IPS DF 6.9 (cell line): ENCODE data around the gene MLX.

Experiments used
- DNase-seq: peaks from one replicate; pipeline ENCODE4 v3.0.0-alpha.2; 2013; ENCODE audit warnings: low read depth, low spot score
- H3K27ac ChIP-seq: one replicate; pipeline ENCODE4 v1.5.1; 2013; ENCODE audit warnings: low read length, control low read depth
- H3K27me3 ChIP-seq: 2 replicates; pipeline ENCODE4 v1.6.1; 2013; ENCODE audit warnings: mild to moderate bottlenecking, low read length; ENCODE audit not compliant: control insufficient read depth, insufficient read depth
- H3K36me3 ChIP-seq: 2 replicates; pipeline ENCODE4 v1.6.1; 2013; ENCODE audit warnings: low read length; ENCODE audit not compliant: control insufficient read depth, insufficient read depth
- H3K4me1 ChIP-seq: 2 replicates; pipeline ENCODE4 v1.6.1; 2013; ENCODE audit warnings: low read length; ENCODE audit not compliant: control insufficient read depth, insufficient read depth
- H3K4me3 ChIP-seq: 2 replicates; pipeline ENCODE4 v1.5.1; 2013; ENCODE audit warnings: mild to moderate bottlenecking, low read length
- H3K9me3 ChIP-seq: 2 replicates; pipeline ENCODE4 v1.6.1; 2013; ENCODE audit warnings: low read length, inconsistent platforms; ENCODE audit not compliant: control insufficient read depth, insufficient read depth
- WGBS: extraction: QIAGEN DNeasy Blood & Tissue Kit; methylation state at CpG from one replicate; pipeline ENCODE4 v1.1.7; 2013; ENCODE audit warnings: mixed read lengths, missing lambda C conversion rate; ENCODE audit not compliant: insufficient read length, insufficient coverage; 5-methylcytosine and 5-hydroxymethylcytosine counted together

Gene MLX

GRCh38 chr17:42566215-42566882 is 551 bp upstream of the MLX start:
- H3K27me3 ChIP-seq: no peaks in the 10 kb centered on the region
- no CpG with 5 or more reads among the region's 28 CpGs for WGBS
- no peaks in the 10 kb centered on the region for H3K9me3 ChIP-seq
- peaks cover 29% of the 10 kb centered on the region for H3K36me3 ChIP-seq
- H3K4me1 ChIP-seq: peaks cover 3% of the 10 kb centered on the region; the same call in 1 of the 2 replicates
- no peak overlapping the region for H3K27ac ChIP-seq
- DNase-seq: no peak
- H3K4me3 ChIP-seq: peak overlapping the region; percentile 20; the same call in 1 of the 2 replicates

DNA sequence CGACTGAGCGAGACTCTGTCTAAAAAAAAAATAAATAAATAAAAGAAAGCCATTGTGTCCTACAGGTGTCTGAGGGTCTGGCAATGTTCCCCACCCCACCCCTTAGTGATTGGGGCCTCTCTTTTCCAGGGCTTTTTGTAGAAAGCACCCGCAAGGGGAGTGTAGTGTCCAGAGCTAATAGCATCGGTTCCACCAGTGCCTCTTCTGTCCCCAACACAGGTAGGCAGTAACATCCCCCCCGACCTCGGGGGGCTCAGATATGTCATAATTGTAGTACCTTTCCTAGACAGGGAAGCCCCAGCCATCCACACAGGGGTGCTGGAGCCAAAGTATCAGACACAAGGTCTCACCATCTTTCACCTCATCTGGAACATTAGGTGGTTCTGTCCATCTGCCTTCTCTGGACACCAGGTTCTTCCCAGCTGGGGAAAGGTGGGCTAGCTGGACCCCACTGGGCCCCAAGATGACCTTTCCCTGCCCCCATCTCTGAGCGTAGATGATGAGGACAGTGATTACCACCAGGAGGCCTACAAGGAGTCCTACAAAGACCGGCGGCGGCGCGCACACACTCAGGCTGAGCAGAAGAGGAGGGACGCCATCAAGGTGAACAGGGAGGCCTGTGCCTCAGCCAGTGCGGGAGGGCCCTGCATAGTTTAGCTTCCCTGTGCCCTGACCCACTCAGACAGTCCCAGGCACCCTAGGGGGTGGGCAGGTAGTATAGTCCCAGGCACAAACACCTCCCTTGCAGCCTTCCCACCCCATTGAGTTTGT is 1.6 kb downstream of the MLX start:
- Histone ChIP-seq H3K27ac (no peak overlapping the region), H3K36me3 (peaks cover 45% of the 10 kb centered on the region), H3K27me3 (no peaks in the 10 kb centered on the region), H3K9me3 (no peaks in the 10 kb centered on the region), H3K4me1 (no peaks in the 10 kb centered on the region), H3K4me3 (no peak overlapping the region)
- no peak for DNase-seq
- no CpG with 5 or more reads among the region's 14 CpGs for WGBS

GRCh38 chr17:42571435-42572225 is 4.7 kb downstream of the MLX start:
- Histone ChIP-seq H3K27ac (no peak overlapping the region), H3K36me3 (peaks cover 40% of the 10 kb centered on the region), H3K27me3 (no peaks in the 10 kb centered on the region), H3K9me3 (no peaks in the 10 kb centered on the region), H3K4me1 (no peaks in the 10 kb centered on the region), H3K4me3 (no peak overlapping the region)
- no peak for DNase-seq
- no CpG with 5 or more reads among the region's 12 CpGs for WGBS

DNA sequence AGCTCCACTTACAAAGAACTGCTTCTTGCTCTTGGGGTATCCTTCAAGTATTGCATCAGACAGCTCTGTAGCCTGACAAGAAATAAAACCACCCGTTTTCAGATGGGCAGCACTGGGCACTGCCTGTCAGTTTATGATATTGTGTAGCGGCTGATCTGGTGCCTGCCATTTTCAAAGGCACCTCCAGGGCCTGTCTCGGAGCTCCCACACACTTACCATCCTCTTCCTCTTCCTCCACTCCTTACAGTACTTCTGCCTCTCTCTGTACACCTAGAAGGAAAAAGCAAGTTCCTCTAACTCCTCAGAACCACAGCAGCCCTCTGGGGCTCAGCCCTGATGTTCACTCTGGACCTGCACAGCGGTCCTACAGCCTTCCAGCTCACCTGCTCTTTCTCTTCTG is 6.2 kb downstream of the MLX start:
- no peak for DNase-seq
- Histone ChIP-seq H3K4me3 (no peak overlapping the region), H3K27me3 (no peaks in the 10 kb centered on the region), H3K36me3 (peaks cover 40% of the 10 kb centered on the region), H3K27ac (no peak overlapping the region), H3K9me3 (no peaks in the 10 kb centered on the region), H3K4me1 (no peaks in the 10 kb centered on the region)
- no CpG with 5 or more reads among the region's 4 CpGs for WGBS

- H3K36me3 ChIP-seq: peaks cover 31% of the 10 kb centered on the region
- no CpG with 5 or more reads among the region's 3 CpGs for WGBS
- H3K9me3 ChIP-seq: no peaks in the 10 kb centered on the region
- no peak overlapping the region for H3K27ac ChIP-seq
- no peaks in the 10 kb centered on the region for H3K4me1 ChIP-seq
- H3K4me3 ChIP-seq: no peak overlapping the region
- DNase-seq: no peak
- no peaks in the 10 kb centered on the region for H3K27me3 ChIP-seq
Observed at GRCh38 chr17:42574463-42574862, 7.6 kb downstream of the MLX start.

DNA sequence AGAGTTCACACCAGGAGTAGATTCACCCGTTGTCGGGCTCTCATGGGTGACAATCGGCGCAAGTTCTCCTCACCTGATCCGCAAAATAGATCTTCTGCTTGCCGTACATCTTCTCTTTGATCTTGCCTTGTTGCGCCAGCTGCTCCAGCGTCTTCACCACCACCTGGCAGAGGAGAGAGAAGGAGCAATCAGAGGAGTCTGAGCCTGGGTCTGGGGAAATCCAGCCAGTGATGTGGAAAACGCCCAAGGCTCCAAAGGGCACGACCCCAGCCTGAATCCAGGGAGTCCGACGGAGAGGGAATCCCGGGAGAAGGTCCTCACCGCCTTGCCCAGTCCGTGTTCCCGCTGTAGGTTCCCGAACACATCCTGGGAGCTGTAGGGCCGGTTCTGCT is 10.2 kb downstream of the MLX start:
- peaks cover 19% of the 10 kb centered on the region for H3K36me3 ChIP-seq
- no peak for DNase-seq
- H3K4me3 ChIP-seq: peak overlapping the region; percentile 93
- H3K9me3 ChIP-seq: no peaks in the 10 kb centered on the region
- H3K27me3 ChIP-seq: no peaks in the 10 kb centered on the region
- no CpG with 5 or more reads among the region's 18 CpGs for WGBS
- H3K27ac ChIP-seq: no peak overlapping the region
- no peaks in the 10 kb centered on the region for H3K4me1 ChIP-seq

GRCh38 chr17:42577532-42578281 is 10.8 kb downstream of the MLX start, which contains the start of gene PSMC3IP:
TSS of gene PSMC3IP (minus strand) at chr17:42577729. CDS start at chr17:42577686, 43 bp downstream.
- no peaks in the 10 kb centered on the region for H3K9me3 ChIP-seq
- H3K36me3 ChIP-seq: peaks cover 23% of the 10 kb centered on the region
- H3K4me3 ChIP-seq: peak within 1 kb of the TSS; percentile 93
- no peak within 1 kb of the TSS for H3K27ac ChIP-seq
- H3K4me1 ChIP-seq: no peaks in the 10 kb centered on the region
- DNase-seq: peak; percentile 86
- no peaks in the 10 kb centered on the region for H3K27me3 ChIP-seq
- no CpG with 5 or more reads among the region's 52 CpGs for WGBS

DNA sequence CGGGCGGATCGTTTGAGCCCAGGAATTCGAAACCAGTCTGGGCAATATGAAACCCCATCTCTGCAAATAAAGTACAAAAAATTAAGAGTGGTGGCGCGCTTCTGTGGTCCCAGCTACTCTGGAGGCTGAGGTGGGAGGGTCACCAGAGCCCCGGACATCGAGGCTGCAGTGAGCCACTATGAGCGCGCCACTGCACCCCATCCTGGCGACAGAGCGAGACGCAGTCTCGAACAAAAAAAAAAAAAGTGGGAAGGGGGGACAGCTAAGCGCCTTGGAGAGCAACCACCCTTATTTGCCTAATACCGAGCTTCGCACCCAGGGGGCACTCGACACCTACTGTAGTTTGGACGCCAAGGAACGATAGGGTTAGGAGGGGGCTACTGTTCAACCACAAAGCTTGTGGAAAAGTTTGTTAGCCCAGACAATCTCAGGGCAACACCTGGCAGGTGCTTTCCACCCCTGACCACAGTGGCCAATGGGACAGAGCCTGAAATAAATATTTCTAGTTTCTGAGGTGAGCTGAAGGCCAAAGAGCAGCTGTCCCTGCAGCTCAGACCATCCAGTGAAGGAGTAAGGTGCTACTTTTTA is 11.5 kb downstream of the MLX start:
- DNase-seq: peak; percentile 71
- Histone ChIP-seq H3K9me3 (no peaks in the 10 kb centered on the region), H3K27ac (no peak overlapping the region), H3K4me3 (peak overlapping the region; percentile 93; the same call in 1 of the 2 replicates), H3K36me3 (peaks cover 19% of the 10 kb centered on the region), H3K4me1 (no peaks in the 10 kb centered on the region), H3K27me3 (no peaks in the 10 kb centered on the region)
- no CpG with 5 or more reads among the region's 20 CpGs for WGBS

DNA sequence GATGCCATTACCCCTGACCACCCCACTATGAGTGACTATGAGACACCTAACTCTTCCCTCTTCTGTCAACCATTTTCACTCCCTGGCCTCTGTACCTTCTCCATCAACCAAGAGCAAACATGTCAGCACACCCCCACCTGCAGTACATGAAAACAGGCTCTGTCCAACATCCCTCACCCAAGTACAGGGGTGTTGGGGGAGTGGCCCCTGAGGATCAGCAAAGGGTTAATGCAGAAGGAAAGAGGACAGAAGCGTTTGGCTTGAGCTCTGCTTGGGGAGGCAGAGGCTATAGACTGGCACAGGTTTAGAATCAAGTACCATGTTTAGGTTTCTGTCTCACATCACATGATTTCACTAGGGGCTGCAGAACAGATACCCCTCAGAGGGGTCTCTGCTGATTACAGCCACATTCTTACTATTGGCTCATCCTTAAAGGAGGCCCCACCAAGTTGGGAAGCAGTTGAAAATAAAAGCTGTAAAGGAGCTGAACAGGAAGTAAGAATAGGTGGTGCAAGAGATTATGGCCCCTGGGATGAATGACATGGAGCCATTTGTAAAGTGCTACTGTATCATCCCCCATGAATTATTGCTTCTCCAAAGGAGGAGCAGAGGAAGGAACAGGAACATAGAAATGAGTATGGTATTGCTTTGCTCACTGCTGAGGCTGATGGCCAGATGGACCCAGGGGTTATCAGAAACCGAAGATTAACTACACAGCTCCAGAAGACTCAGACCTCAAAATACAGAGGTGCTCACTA is 13.1 kb downstream of the MLX start:
- no peak overlapping the region for H3K27ac ChIP-seq
- H3K36me3 ChIP-seq: peaks cover 18% of the 10 kb centered on the region; the same call in 1 of the 2 replicates
- no peaks in the 10 kb centered on the region for H3K27me3 ChIP-seq
- H3K4me3 ChIP-seq: no peak overlapping the region
- DNase-seq: no peak
- WGBS: no CpG with 5 or more reads among the region's 2 CpGs
- H3K4me1 ChIP-seq: no peaks in the 10 kb centered on the region
- no peaks in the 10 kb centered on the region for H3K9me3 ChIP-seq
